GM04503 (cell line): ENCODE results near the gene DCDC1.

ENCODE experiments used
- DNase-seq: peaks from one replicate; pipeline ENCODE4 v3.0.0-alpha.2; 2012; ENCODE audit warnings: low read depth

DCDC1 gene

DNA sequence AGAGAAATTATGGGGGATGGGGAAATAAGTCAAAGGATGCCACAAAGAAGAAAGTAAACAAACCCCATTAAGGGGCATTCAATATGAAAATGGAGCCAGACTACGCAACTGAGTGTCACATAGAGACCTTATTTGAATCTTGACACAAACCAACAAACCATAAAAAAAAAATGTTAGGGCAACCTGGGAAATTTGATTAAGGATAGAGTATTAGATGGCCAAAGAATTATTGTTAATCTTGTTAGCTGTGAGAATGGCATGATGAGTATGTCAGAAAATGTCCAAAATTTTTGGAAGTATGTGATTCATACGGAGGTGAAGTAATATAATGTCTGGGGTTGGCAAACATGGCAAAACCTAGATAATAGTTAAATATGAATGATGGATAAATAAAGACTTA is 461.3 kb downstream of the DCDC1 start:
- DNase-seq: no peak

DNA sequence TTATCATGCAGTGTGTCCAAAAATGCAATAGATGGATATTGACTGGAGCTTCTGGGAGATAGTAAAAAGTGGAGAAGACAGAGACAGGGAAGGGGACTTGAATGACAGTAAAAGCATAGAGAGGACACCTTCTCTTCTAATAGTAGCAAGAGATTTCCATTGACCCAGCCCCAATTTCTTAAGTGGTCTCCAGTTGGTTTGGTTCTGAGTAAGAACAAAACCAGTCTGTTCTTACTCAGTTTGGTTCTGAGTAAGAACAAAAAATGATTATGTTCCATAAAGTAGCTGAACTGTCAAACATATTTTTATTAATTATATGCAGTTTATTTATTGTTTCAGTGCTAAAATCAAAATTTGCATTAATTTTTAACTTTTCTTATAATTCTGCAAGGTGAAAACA is 466.6 kb downstream of the DCDC1 start:
- DNase-seq: no peak

GRCh38 chr11:30895046-30895445 is 474.5 kb downstream of the DCDC1 start:
- no peak for DNase-seq

DNA sequence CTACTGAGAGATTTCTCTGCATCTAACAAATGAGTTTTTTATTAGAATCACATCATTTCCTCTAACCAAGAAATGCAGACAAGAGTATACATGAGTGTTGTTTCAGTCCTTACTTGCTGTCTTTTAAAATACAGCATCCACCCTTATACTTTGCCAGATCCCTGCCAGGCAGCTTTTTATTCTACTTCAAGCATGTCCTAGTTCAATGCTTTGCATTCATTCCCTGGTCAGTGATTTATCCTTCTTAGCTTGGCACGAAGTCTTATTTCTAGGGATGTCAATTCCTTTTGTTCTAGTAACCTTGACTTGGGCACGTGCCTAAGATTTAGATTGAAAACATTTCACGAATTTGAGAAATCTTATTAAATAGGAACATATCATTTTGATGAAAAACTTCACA is 476.2 kb downstream of the DCDC1 start:
- DNase-seq: no peak

GRCh38 chr11:30889143-30889794 is 480.3 kb downstream of the DCDC1 start:
- DNase-seq: no peak

DNA sequence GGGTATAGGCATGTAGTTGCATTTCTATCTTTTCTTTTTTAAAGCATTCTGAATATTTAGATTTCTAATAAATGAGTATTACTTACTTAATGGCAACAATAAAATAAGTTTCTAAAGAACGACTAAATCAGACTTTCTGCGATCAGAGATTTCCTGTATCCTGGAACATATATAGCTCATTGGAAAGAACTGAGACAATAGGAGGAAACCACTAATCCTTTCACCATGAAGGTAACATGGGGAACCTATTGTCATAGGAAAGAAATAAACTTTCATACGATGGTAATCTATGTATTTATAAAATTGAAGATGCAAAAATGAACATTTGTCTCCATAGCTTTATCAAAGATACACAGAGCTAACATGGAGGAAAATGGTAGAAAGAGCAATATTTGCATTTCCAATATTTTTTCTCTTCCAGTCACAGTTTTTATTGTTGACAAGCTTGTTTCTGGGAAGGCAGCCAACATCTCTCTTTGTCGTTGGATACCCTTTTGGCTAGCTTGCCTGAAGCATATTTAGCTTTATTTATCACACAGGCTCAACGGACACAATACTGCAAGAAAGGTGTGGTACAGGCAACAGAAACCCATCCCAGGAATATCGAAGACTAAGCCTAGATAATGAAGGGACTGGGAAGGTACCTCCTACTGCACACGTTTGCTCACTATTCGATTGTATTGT is 490.1 kb downstream of the DCDC1 start:
- DNase-seq: no peak

- DNase-seq: no peak
These were observed 491.1 kb downstream of the DCDC1 start for GRCh38 chr11:30878400-30878799.

- DNase-seq: no peak
These were observed 492.7 kb downstream of the DCDC1 start for GRCh38 chr11:30876663-30877396.

DNA sequence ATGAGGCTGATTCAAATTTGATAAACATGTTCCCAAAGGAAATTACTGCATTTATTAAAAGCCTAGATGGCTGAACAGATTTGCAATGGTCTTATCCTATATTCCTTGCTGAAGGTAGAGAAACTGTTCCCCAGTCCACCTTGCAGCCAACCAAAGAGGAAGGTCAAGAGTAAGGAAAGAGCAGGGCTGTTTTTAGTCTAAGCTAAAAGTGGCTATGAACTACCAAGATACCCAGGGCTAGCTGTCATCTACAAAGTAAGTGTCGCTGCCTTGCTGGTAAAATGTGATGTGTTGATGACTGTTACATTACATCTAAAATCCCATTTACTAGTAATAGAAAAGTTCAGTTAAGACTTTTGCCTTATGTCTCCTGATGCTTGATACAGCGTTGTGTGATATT is 493.3 kb downstream of the DCDC1 start:
- no peak for DNase-seq

DNA sequence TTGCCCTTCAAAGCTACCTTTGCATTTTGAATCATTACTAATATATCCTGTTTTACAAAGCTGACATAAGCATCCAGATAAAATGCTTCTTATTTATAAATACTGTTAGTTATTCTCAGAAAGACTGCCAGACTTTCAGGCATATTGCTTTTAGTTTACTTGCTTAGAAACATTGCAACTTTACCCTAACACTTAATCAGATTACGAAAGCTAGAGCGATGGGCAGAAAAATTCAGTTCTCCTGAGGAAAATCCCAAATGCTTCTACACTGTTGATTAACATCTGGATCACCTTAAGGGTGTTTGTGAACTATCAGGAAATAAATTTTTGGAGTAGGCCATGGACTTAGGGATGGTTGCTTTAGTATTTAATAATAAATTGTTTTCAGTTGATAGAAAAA is 493.7 kb downstream of the DCDC1 start:
- no peak for DNase-seq

DNA sequence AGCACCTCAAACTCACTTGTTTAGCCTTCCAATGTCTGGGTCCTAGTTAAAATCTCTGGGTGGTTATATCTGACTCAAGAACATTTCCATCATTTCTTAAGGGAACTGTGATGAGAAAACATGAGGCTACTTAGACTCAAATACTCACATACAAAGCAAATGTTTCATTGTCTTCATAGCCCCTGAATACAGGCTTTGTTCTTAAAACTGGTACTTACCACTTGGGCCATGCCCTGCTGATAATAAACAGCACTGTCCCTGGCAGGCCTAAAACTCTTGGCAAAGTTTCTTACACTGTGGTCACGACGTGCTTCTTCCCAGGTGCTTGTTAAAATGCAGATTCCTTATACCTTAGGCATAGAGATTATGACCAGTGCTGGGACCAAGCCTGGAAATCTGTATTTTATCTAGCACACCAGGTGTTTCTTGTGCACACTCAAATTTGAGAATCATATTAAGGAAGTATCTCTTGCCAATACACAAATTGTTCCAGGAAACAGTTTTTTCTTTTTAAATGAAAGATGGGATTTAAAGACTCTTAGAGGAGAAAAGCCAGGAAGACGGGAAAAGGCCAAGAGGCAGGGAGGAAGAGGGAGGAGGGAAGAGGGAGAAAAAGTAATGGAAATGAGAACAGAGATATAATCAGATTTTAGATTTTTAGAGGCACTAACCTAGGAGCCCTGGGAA is 495.5 kb downstream of the DCDC1 start:
- no peak for DNase-seq

- DNase-seq: no peak
These were observed 500.9 kb downstream of the DCDC1 start for GRCh38 chr11:30868626-30869081.

DNA sequence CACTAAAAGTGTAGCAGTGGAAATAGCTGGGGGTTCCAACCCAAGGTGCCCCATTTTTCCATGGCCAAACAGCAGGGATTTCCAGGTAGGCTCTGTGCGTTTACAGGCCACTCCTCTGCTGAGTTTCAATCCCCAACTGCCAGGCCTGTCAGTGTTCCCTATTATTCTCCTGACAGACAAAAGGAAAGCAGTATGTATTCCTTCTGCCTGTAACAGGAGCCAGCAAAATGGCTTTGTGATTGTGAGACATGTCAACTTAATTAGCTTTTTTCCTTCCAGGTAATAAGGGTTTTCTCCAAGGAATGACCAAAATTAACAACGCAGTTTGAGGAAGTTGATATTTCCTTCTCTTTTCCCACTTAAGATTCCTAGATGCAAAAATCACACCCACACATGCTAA is 506.3 kb downstream of the DCDC1 start:
- DNase-seq: no peak

DNA sequence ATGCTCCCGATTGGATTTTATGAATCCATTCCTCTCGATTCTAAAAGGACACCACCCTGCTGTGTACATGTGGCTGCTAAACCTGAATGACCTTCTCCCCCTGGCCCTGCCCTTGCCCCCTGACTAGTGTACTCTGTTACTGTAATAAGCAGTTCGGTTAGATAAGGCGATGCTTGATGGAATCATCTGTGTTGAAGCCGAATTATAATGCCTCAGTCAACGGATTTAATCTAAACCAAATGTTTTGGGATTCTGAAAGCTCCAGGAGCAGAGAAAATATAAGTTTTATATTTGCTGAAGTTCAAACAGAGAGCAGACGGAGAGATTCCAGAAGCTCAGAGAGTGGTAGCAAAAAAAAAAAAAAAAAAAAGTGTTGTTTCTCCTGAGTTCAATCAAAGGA is 508.0 kb downstream of the DCDC1 start:
- no peak for DNase-seq

DNA sequence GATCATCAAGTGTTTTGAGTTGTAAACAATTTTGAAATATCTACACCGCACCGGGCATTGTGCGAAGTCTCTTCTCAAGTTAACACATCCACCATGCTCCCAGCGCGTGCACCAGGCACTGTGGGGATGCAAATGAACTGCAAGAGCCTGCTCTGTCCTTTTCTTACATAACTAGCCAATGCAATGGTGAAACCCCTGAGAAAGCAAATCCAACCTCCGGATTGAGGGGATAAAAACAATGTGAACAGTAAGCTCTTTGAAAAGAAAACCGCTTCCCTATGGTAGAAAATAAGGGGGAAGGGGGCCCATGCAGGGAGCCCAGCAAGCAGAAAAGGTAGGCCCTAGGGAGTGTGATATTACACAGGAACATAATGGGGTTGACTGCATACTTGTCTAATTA is 508.5 kb downstream of the DCDC1 start:
- no peak for DNase-seq

GRCh38 chr11:30860146-30860545 is 509.4 kb downstream of the DCDC1 start:
- no peak for DNase-seq

- no peak for DNase-seq
These were observed 509.9 kb downstream of the DCDC1 start for GRCh38 chr11:30859669-30860068.

DNA sequence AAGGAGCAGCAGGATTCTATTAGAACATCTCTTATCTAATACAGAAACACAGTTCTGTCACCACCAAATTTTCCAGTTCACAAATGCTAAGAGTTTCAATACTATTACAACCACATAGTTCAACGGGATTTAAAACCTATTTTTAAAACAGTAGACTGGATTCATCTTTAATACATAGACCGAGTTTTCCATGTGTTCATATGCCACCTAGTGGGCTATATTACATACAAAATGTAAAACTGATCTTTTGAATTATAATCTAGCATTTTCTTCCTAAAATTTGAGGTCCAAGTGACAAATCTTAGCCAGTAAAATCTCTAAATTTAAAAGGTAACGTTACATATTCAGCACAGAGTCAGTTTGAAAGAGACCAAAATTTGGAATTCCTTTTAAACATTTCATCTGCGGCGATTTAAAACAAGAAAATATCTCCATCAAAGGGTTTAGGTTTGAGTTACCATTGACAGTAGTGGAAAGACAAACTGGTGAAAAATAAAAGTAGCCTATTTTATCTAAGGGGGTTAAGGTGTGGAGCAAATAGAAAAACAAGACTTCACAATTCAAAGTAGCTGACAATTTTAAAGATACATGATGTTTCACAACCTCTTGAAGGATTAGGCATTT is 514.0 kb downstream of the DCDC1 start:
- DNase-seq: no peak

DNA sequence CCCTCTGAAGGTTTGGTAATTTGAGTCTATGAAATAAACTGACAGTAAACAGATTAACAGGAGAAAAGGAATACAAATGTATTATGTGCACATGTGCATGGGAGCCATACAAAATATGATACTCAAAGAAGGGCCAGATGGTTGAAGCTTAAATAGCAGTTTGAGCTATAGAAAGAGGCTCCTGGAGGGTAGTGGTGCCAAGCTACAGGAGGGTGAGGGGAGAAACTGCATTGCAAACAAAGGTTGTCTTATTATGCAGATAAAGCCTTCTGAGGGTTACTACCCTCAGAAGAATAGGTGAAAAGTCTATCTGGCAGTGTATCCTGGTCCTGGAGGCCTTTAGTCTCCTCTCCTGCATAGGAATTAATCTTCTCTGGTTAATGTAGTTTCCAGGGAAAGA is 516.1 kb downstream of the DCDC1 start:
- DNase-seq: no peak

GRCh38 chr11:30852645-30853044 is 516.9 kb downstream of the DCDC1 start:
- no peak for DNase-seq

GRCh38 chr11:30852091-30852490 is 517.4 kb downstream of the DCDC1 start:
- DNase-seq: no peak

- no peak for DNase-seq
These were observed 532.3 kb downstream of the DCDC1 start for GRCh38 chr11:30837252-30837651.
